Stimulated activated memory B cell treated with anti-CD40 and anti-IgM and Interleukin-4, amounts not matched to agents 10 μg/mL and 1 μg/mL and 100 μg/mL, for 72 hours (primary cell): ENCODE measurements around the gene AKAP11.

Experiments
- ATAC-seq: fragments of 150-1000 bp; cut with Tn5 transposase; 2 replicates; pipeline ENCODE4 v1.10.0; 2021
- H3K27ac Mint-ChIP-seq: one replicate; pipeline ENCODE4 v1.8.0; 2022; ENCODE audit warnings: mild to moderate bottlenecking, mixed read lengths
- H3K27me3 Mint-ChIP-seq: one replicate; pipeline ENCODE4 v1.8.0; 2022; ENCODE audit warnings: mixed read lengths
- H3K36me3 Mint-ChIP-seq: one replicate; pipeline ENCODE4 v1.8.0; 2022; ENCODE audit warnings: mixed read lengths
- H3K4me1 Mint-ChIP-seq: one replicate; pipeline ENCODE4 v1.8.0; 2022; ENCODE audit warnings: mixed read lengths
- H3K4me3 Mint-ChIP-seq: one replicate; pipeline ENCODE4 v1.8.0; 2022; ENCODE audit warnings: mild to moderate bottlenecking, moderate library complexity, mixed read lengths
- H3K9me3 Mint-ChIP-seq: one replicate; pipeline ENCODE4 v1.8.0; 2022; ENCODE audit warnings: mixed read lengths

The AKAP11 gene

DNA sequence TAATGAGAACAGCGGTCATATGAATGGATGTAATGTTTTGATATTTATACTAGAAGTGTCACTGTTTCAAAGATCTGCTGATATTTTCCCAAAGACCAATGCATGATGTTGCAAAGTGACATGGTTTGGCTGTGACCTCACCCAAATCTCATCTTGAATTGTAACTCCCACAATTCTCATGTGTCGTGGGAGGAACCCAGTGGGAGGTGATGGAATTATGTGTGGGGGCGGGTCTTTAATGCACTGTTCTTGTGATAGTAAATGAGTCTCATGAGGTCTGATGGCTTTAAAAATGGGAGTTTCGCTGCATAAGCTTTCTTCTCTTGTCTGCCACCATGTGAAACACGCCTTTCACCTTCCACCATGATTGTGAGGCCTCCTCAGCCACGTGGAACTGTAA is 98.3 kb downstream of the AKAP11 start:
- H3K9me3 Mint-ChIP-seq, result peaks cover 2% of the 10 kb centered on the region
- no peak overlapping the region for H3K4me3 Mint-ChIP-seq
- H3K4me1 Mint-ChIP-seq, result peaks cover 9% of the 10 kb centered on the region
- ATAC-seq, result no peak
- no peak overlapping the region for H3K27ac Mint-ChIP-seq
- H3K27me3 Mint-ChIP-seq, result no peaks in the 10 kb centered on the region
- no peaks in the 10 kb centered on the region for H3K36me3 Mint-ChIP-seq
